Activated CD8-positive, alpha-beta T cell treated with anti-CD3 and anti-CD28 coated beads for 36 hours (primary cell): ENCODE measurements around the gene INS. TPM values are rescaled to one million over a fixed set of nuclear protein-coding genes. Genes with fewer than 3 reads are reported as not detected.
"Not testable (repeated sequence)": the region's sequence is repeated elsewhere in the genome, so short reads cannot be mapped to it uniquely, and the experiment has no call there.

Source experiments
- ATAC-seq: fragments of 200-7000 bp; cut with Tn5 transposase; one replicate; pipeline ENCODE4 v1.10.0; 2021; ENCODE audit warnings: mild to moderate bottlenecking, moderate library complexity
- CTCF ChIA-PET: fragments of 350-600 bp; sonication (Branson Sonifier 250); formaldehyde crosslinking; loops from one replicate; lab custom pipeline; 2021; ENCODE audit warnings: antibody characterized with exemption; lab: Charles Lee
- POLR2A ChIA-PET: fragments of 350-600 bp; sonication (Branson Sonifier 250); formaldehyde crosslinking; loops from one replicate; lab custom pipeline; 2021; ENCODE audit warnings: antibody characterized with exemption; lab: Charles Lee
- DNase-seq: peaks from one replicate; pipeline ENCODE4 v3.0.0-alpha.2; 2020
- H3K27ac Mint-ChIP-seq: one replicate; pipeline ENCODE4 v1.8.0; 2021; ENCODE audit warnings: mild to moderate bottlenecking, mixed read lengths
- H3K27me3 Mint-ChIP-seq: one replicate; pipeline ENCODE4 v1.8.0; 2021; ENCODE audit warnings: mixed read lengths
- H3K36me3 Mint-ChIP-seq: one replicate; pipeline ENCODE4 v1.8.0; 2021; ENCODE audit warnings: low read depth, mixed read lengths
- H3K4me1 Mint-ChIP-seq: one replicate; pipeline ENCODE4 v1.8.0; 2021; ENCODE audit warnings: low read depth, mixed read lengths
- H3K4me3 Mint-ChIP-seq: one replicate; pipeline ENCODE4 v1.8.0; 2021; ENCODE audit warnings: mild to moderate bottlenecking, moderate library complexity, mixed read lengths
- H3K9me3 Mint-ChIP-seq: one replicate; pipeline ENCODE4 v1.8.0; 2021; ENCODE audit warnings: mixed read lengths
- CTCF ChIP-seq: fragments of 200-600 bp; IDR thresholded peaks from one replicate; pipeline ENCODE4 v1.8.0; 2022; ENCODE audit warnings: antibody characterized with exemption, mild to moderate bottlenecking
- intact Hi-C: fragments of 100-400 bp; cut with micrococcal nuclease; formaldehyde crosslinking; loops from one replicate; pipeline ENCODE4 v1.10.0; 2022
- total RNA-seq, 2 experiments: library from RNA; stranded (reverse); gene quantifications; one replicate each; pipeline ENCODE4 v1.2.3, GENCODE V29; 2021

Gene INS
- total RNA-seq, 2 experiments from 2014 or later: not detected

GRCh38 chr11:2195756-2196088 is 34.7 kb upstream of the INS start:
- peaks cover 3% of the 10 kb centered on the region for H3K4me1 Mint-ChIP-seq
- POLR2A ChIA-PET: no interaction called here
- no peak for ATAC-seq
- DNase-seq: no peak
- no peak overlapping the region for H3K27ac Mint-ChIP-seq
- CTCF ChIA-PET: interaction anchor here (1.0 to 4.8 kb wide), 7 partner anchors 11 to 224 kb away, joined by 3 to 28 read pairs (median 6); partner anchors contain the start of genes C11orf21 and TSPAN32
- no peaks in the 10 kb centered on the region for H3K9me3 Mint-ChIP-seq
- intact Hi-C loops: loop anchor here (2.0 to 5.0 kb wide), 2 partner anchors 103 to 222 kb away; no protein-coding TSS in a partner anchor
- H3K4me3 Mint-ChIP-seq: no peak overlapping the region
- TF ChIP-seq CTCF: no peak
- H3K27me3 Mint-ChIP-seq: peaks cover 11% of the 10 kb centered on the region
- no peaks in the 10 kb centered on the region for H3K36me3 Mint-ChIP-seq

GRCh38 chr11:2194877-2195755 is 34.1 kb upstream of the INS start:
- peak; percentile 66 for DNase-seq
- ATAC-seq: peak; percentile 54
- ChIA-PET CTCF (interaction anchor here (0.6 to 4.8 kb wide), 21 partner anchors 9 to 337 kb away, joined by 3 to 28 read pairs (median 3); partner anchors contain the start of genes C11orf21, TSPAN32 and TSSC4), POLR2A (no interaction called here)
- peak; percentile 97 for TF ChIP-seq CTCF
- Mint-ChIP-seq H3K36me3 (no peaks in the 10 kb centered on the region), H3K27me3 (peaks cover 13% of the 10 kb centered on the region), H3K9me3 (no peaks in the 10 kb centered on the region), H3K27ac (no peak overlapping the region), H3K4me1 (peaks cover 3% of the 10 kb centered on the region), H3K4me3 (no peak overlapping the region)
- intact Hi-C loops: loop anchor here (5.0 kb wide), 1 partner anchor 222 kb away; no protein-coding TSS in a partner anchor

GRCh38 chr11:2193888-2194595 is 33.0 kb upstream of the INS start:
- H3K9me3 Mint-ChIP-seq, DNase-seq, H3K4me1 Mint-ChIP-seq, H3K4me3 Mint-ChIP-seq, intact Hi-C loops, ATAC-seq, H3K36me3 Mint-ChIP-seq, H3K27ac Mint-ChIP-seq: not testable (repeated sequence)
- peaks cover 17% of the 10 kb centered on the region for H3K27me3 Mint-ChIP-seq
- ChIA-PET POLR2A (interaction anchor here (1.8 kb wide), 1 partner anchor 105 kb away, joined by 4 read pairs; no protein-coding TSS in a partner anchor), CTCF (interaction anchor here (0.6 to 4.8 kb wide), 19 partner anchors 10 to 338 kb away, joined by 3 to 28 read pairs (median 4); partner anchors contain the start of genes C11orf21, TSPAN32 and TSSC4)

GRCh38 chr11:2193099-2193887 is 32.3 kb upstream of the INS start:
- no peak overlapping the region for H3K4me3 Mint-ChIP-seq
- intact Hi-C loops: no loop called here
- H3K36me3 Mint-ChIP-seq: no peaks in the 10 kb centered on the region
- H3K27ac Mint-ChIP-seq: no peak overlapping the region
- ATAC-seq (no peak), DNase-seq (no peak)
- POLR2A ChIA-PET: interaction anchor here (1.8 kb wide), 1 partner anchor 106 kb away, joined by 4 read pairs; no protein-coding TSS in a partner anchor
- H3K27me3 Mint-ChIP-seq: peaks cover 17% of the 10 kb centered on the region
- H3K9me3 Mint-ChIP-seq: no peaks in the 10 kb centered on the region
- CTCF ChIA-PET: interaction anchor here (0.7 to 4.8 kb wide), 4 partner anchors 101 to 206 kb away, joined by 3 to 28 read pairs (median 12); partner anchors contain the start of genes C11orf21 and TSPAN32
- peaks cover 3% of the 10 kb centered on the region for H3K4me1 Mint-ChIP-seq
- no peak for TF ChIP-seq CTCF
